Stimulated activated CD4-positive, alpha-beta T cell treated with anti-CD3 and anti-CD28 coated beads, TNF-alpha, amount 100 ng/mL, for 24 hours (primary cell): Measurements from ENCODE around the gene CA5B.
A peak's percentile ranks its signal among the peaks of the same experiment; 100 is the strongest.
"Not testable (repeated sequence)": the region's sequence is repeated elsewhere in the genome, so short reads cannot be mapped to it uniquely, and the experiment has no call there.

Source experiments
- DNase-seq, 3 experiments: peaks; one replicate each; pipeline ENCODE4 v3.0.0-alpha.2; 2020; ENCODE audit warnings: low read depth in 3 of 3

The CA5B gene, protein sequence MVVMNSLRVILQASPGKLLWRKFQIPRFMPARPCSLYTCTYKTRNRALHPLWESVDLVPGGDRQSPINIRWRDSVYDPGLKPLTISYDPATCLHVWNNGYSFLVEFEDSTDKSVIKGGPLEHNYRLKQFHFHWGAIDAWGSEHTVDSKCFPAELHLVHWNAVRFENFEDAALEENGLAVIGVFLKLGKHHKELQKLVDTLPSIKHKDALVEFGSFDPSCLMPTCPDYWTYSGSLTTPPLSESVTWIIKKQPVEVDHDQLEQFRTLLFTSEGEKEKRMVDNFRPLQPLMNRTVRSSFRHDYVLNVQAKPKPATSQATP

GRCh38 chrX:15737959-15738902, at the start of gene CA5B:
TSS of gene CA5B (plus strand) at chrX:15738270. CDS start at chrX:15750024, 11,754 bp downstream.
- DNase-seq = peak; percentile 83 to 89 (median 87)

GRCh38 chrX:15694941-15695451, 43.1 kb upstream of the CA5B start:
- DNase-seq = no peak

GRCh38 chrX:15696516-15696915, 41.6 kb upstream of the CA5B start:
- no peak for DNase-seq

DNA sequence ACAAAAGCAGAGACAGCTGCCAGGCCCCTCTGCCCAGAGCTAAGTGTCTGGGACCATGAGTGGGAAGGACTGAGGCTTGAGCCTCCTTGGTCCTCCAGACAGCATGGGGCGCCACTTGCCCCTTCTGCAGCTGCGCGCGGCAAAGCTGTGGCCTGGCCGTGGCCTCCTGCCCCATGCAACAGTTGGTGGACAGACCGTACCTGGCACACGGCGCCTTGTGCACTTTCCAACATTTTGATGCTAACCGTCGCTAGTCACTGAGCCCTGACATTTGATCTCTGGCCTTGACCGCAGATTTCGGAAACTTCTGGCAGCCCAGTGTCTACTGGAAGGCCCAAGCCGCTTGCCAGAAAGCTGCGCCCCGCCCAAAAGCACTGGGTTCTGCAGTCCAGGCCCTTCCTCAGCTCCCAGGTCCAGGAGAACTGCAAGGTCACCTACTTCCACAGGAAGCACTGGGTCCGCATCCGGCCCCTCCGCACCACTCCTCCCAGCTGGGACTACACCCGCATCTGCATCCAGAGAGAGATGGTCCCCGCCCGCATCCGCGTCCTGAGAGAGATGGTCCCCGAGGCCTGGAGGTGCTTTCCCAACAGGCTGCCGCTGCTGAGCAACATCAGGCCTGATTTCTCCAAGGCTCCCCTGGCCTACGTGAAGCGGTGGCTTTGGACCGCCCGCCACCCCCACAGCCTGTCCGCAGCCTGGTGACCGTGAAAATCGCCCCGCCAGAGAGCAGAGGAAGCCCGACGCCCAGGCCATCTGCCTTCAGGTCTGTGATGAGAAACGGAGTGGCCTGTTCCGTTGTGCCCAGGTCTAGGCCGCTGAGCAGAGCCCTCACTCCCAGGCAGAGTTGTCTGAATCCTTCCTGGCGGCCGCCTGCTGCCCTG, 35.3 kb upstream of the CA5B start:
- DNase-seq = no peak

DNA sequence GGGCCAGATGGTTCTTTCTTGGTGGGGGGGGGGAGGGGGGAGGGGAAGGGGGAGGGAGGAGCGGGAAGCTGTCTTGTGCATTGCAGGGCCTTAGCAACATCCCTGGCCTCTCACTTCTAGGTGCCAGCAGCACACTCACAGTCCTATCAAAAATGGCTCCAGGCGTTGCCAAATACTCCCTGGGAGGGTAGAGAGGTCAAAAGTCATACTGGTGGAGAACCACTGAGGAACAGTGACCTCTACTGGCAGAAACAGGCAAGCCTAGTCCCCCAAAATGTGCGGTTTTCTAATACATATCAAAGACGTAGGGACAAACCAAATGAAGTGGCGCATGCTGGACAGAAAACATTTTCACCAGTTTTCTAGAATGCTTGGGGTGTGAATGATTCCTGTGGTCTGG, 34.3 kb upstream of the CA5B start:
- DNase-seq = not testable (repeated sequence)

DNA sequence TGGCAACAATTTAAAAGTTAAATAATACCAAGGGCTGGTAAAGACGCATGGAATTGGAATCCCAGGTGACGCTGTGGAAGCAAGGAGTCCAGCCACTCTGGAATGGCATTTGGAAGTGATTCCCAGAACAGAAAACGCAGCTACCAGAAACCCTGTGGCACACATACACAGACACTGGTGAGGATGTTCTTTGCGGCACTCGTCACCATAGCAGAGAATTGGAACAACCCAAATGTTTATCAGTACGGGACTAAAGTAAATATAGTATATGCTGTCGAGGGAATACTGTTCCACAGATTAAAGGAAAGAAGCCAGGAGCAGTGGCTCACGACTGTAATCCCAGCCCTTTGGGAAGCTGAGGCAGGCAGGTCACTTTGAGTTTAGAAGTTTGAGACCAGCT, 33.8 kb upstream of the CA5B start:
- DNase-seq = not testable (repeated sequence)

DNA sequence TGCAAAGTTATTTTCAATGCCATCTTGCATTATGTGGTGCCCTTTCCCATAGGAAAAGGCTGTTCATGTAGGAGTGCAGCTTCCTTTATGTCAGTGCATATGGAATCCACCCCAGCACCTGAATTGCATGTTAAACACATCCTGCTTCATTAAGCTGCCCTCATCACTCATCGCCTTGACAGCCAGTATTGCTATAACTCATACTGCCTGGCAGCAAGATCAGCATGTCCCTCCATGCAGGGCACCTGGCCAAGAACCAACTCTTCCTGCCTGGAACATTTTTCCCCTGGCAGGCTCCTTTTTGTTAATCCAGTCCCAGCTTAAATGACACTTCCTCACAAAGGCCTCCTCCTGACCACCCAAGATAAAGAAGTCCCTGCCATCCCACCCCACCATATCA, 23.5 kb upstream of the CA5B start:
- no peak for DNase-seq

DNA sequence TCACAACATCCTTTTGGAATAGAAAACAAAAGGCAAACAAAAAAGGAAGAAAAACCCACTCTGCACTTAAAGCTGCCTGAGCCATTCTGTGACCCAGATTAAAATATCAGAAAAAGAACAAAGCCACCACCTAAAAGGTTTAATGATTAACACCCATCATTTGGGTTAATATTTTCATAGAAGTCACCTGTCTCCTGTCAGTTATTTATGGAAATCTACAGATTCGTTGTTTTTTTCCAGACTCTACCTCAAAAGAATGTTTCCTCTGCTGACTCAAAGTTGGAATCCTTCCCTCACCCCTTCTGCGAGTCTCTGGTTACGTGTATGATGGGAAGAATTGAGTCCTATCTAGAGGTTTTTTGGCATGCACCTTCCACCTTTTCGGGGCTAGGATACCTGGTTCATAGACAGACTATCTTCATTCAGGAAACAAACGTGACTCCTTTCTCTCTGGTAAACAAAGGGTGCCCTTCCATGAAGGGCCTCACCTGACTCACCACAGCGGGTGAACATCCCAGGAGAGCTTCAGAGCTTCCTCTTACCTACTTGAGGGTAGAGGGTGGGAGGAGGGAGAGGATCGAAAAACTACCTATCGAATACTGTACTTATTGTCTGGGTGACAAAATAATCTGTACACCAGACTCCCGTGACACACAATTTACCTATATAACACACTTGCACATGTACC, 19.6 kb upstream of the CA5B start:
- DNase-seq = no peak

GRCh38 chrX:15719324-15719968, 18.6 kb upstream of the CA5B start:
- no peak for DNase-seq

DNA sequence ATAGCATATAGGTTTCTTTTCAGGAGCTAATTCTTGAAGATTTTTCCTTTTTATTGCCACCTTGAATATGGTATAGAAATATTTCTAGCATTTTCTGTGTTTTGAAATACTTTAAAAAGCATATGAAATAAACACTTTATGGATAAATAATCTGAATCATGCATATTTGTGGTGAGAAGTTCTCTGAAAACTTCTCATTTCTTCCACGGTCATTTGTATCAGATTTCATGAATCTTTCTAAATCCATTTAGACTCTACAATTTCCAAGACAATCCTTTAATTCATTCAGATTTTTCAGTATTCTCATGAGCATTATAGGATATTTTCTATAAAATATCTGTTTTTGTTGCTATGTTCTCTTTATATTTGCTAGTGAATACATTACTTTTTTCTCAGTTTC, 16.2 kb upstream of the CA5B start:
- DNase-seq = no peak

- no peak for DNase-seq
Measured at GRCh38 chrX:15723887-15724517, 14.1 kb upstream of the CA5B start.

- DNase-seq = no peak
Measured at GRCh38 chrX:15724911-15725310, 13.2 kb upstream of the CA5B start.

DNA sequence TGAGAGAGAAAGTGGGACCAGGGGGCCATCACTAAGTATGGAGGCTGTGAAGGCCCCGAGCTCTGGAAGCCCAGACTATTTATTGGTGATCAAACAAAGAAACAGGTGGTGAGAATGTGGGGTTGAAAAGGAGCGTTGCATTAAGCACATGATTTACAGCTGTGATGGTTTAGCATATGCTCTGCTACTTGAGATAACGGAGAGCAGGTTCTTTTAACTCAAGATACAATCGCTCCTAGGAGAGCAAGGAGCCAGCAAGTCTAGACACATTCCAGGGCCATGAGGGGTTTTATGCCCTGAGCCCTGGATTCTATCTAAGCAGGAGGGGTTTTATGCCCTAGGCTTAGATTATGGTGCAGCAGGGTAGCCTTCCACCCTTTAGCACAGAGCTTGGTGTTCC, 6.7 kb upstream of the CA5B start:
- not testable (repeated sequence) for DNase-seq

DNA sequence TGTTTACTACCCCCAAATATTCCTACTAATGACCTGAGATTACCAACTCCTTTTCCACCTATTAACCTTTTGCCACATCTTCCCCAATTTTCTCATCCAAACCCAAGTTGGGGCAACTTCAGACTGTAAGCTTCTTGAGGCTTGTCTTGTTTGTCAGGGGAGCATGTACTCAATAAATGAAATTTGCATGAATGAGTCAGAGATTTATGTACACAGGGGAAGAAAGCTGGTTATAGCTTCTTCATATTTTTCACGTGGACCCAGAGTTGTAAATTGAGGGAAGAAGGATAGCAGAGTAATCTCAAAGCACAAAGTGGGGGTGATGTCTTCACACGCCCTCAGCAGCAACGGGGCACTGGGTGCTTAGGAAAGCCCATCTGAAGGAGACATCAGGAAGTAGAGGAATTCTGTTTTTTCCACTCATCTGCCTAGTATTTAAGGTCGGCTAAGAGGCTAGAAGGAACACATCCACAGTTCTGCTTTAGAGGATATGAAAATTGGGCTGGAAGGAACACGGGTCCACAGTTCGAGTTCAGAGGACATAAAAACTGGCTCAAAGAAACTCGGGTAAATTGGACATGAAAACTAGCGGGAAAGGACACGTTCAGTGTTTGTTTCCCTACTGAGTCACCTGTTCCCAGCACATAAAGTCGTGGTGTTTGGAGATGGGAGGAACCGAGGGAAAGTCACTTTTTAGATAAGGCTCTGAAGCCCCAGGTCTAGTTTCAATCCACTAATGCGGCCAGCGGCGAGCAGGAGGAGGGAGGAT, 696 bp upstream of the CA5B start:
- DNase-seq = no peak

DNA sequence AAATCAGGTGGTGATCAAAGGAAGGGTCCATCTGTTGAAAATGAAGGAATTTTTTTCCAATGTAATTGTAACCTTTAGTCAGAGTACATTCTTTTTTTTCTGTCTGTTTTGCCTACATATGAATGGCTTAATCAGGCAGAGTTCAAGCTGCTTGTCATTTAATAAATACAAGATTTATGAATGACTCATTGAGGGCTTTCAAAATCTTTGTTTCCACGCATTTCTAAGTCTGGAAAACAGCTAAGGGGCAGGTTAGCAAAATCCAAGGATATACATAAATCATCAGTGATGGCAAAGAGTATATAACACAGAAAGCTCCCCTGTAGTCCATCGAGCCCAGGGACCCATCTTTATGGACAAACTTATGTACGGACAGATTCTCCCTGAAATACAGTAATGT, 1.8 kb downstream of the CA5B start:
- DNase-seq = no peak

DNA sequence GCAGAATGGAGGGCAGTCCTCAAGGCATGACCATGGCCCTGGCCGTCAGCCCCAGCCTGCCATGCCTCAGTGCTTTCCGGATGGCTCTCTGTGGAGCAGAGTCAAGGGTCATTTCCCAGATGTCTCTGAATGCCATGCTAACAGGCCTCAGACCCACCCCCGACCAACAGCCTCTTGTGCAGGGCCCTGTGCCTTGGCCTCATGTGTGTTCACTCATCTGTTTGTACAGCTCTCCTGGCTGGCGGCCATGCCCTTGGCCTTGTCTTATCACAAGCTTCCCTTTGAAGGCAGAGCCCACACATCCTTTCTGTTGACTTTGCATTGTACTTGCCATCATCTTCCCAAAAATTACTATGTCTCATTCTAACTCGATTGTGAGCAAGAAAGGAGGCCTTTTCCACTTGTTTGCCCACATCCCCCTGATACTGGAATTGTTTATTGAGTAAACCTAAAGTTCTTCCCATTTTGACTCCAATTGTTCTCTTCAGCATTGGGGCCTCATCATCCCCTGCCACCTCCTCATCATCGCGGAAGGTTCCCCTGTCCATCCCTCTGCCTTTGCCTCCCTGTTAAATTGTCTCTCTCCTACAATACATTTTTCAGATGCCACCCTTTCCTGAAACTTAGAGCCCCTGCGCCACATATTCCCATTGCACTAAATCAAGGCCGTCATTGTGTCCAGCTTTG, 6.3 kb downstream of the CA5B start:
- no peak for DNase-seq

GRCh38 chrX:15745179-15745578, 7.1 kb downstream of the CA5B start:
- no peak for DNase-seq

GRCh38 chrX:15746651-15747050, 8.6 kb downstream of the CA5B start:
- not testable (repeated sequence) for DNase-seq
